Kidney (tissue), 14 donors: Measurements from ENCODE around the gene KLF12. TPM values are rescaled to one million over a fixed set of nuclear protein-coding genes. Genes with fewer than 3 reads are reported as not detected.

Experiments
- DNase-seq, 5 donors: peaks; one replicate each; pipeline ENCODE4 v3.0.0-alpha.2; 2013 to 2020
- FAIRE-seq: peaks from 2 replicates; lab custom pipeline; 2012; peaks lifted over from hg19 to GRCh38; lab: Jason Lieb, UNC
- H3K27ac ChIP-seq, 2 donors: one replicate each; pipeline ENCODE4 v1.7.0; 2013; ENCODE audit warnings: low read depth in 2 of 2, low read length in 2 of 2, inconsistent platforms in 1 of 2
- H3K27me3 ChIP-seq: one replicate; pipeline ENCODE4 v1.7.1; 2013; ENCODE audit warnings: low read length, inconsistent platforms; ENCODE audit not compliant: control insufficient read depth, insufficient read depth
- H3K36me3 ChIP-seq, 3 donors: one replicate each; pipeline versions ENCODE4 v1.7.0 to v1.7.1; 2013; ENCODE audit warnings: low read length in 3 of 3, control low read depth in 1 of 3, inconsistent platforms in 1 of 3; ENCODE audit not compliant: insufficient read depth in 3 of 3, control insufficient read depth in 2 of 3
- H3K4me1 ChIP-seq, 3 donors: one replicate each; pipeline versions ENCODE4 v1.7.0 to v1.7.1; 2013; ENCODE audit warnings: low read length in 3 of 3, inconsistent platforms in 1 of 3, low read depth in 1 of 3; ENCODE audit not compliant: control insufficient read depth in 2 of 3, insufficient read depth in 2 of 3
- H3K4me3 ChIP-seq, 3 donors: one replicate each; pipeline versions ENCODE4 v1.7.0 to v1.8.1; 2013; ENCODE audit warnings: low read length in 3 of 3, control low read depth in 1 of 3, inconsistent platforms in 1 of 3
- H3K9ac ChIP-seq, 3 donors: one replicate each; pipeline versions ENCODE4 v1.7.0 to v1.7.1; 2013; ENCODE audit warnings: low read length in 3 of 3, control low read depth in 1 of 3, inconsistent platforms in 1 of 3
- H3K9me3 ChIP-seq, 3 donors: one replicate each; pipeline versions ENCODE4 v1.7.0 to v1.7.1; 2013; ENCODE audit warnings: low read length in 3 of 3, control low read depth in 1 of 3, inconsistent platforms in 1 of 3; ENCODE audit not compliant: control insufficient read depth in 2 of 3, insufficient read depth in 1 of 3
- intact Hi-C: fragments of 100-400 bp; cut with DNase I; formaldehyde crosslinking; loops from one replicate; pipeline ENCODE4 v1.11.1; 2022
- polyA plus RNA-seq: library from polyadenylated mRNA; stranded (reverse); fragments of 350-450 nt; fragmentation: Illumina TruSeq; extraction: RNeasy Lipid Tissue Mini Kit (QIAGEN cat#74804); gene quantifications from one replicate; pipeline ENCODE4 v1.2.3, GENCODE V29; 2014; ENCODE audit warnings: low read depth, low replicate concordance; ENCODE audit not compliant: insufficient read depth
- total RNA-seq: library from RNA; stranded (reverse); fragmentation: NEBNext Ultra II Directional; extraction: Animal tissue kit (Norgen Biotek cat#: 25700); gene quantifications from one replicate; pipeline ENCODE4 v1.2.1, GENCODE V29; 2021
- TF ChIP-seq, protein P1 (sequence below): IDR thresholded peaks from 3 replicates; pipeline ENCODE4 v1.5.1; 2012; ENCODE audit warnings: mild to moderate bottlenecking, moderate library complexity, borderline replicate concordance; ENCODE audit not compliant: insufficient read depth; ENCODE audit errors: extremely low read depth
- donor health status: control.
- donor health status: control.
- donor health status: control.
- donor health status: control.
- donor health status: control.
- donor health status: DM: yes; HTN: yes; CAD: no.
- donor health status: Normal renal cell carcinoma (clear cell type).

The KLF12 gene
- total and polyA plus RNA-seq, 2 donors from 2014 or later, result 2.6 to 22.0 TPM

DNA sequence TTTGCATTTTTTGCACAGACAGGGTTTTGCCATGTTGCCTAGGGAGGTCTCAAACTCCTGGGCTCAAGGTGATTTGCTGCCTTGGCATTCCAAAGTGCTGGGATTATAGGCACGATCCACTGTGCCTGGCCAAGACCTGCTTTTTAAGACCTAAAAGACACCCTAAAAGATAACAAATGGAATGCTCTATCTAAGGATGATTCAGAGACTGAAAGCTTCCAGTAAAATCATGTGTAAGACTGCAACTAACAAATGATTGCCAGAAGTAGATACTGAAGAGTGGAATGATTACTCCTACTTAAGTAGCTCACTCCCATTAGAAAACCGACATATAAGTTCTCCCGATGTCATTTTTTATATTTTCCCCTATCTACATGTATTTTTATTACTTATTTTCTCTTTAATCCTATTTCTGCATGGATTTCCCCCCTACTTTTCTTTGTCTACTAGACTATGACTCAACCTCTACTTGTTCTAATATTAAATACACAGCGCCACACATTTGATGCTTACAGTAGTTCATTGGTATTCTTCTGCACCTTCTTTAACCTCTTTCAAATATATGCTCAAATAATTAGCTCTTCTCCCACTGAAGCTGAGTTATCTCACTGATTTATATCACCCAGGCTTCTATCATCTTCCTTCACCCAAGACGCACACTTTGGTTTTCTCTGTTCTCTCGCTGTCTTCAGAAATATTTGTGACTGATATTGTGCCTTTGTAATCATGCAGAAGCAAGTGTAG is 32.2 kb upstream of the KLF12 start:
- Histone ChIP-seq H3K9ac (no peak overlapping the region), H3K27me3 (no peaks in the 10 kb centered on the region), H3K27ac (no peak overlapping the region), H3K4me1 (peaks cover 0 to 3% (median 0%) of the 10 kb centered on the region in 3 donors), H3K36me3 (no peaks in the 10 kb centered on the region), H3K4me3 (no peak overlapping the region), H3K9me3 (no peaks in the 10 kb centered on the region)
- TF ChIP-seq, protein P1, sequence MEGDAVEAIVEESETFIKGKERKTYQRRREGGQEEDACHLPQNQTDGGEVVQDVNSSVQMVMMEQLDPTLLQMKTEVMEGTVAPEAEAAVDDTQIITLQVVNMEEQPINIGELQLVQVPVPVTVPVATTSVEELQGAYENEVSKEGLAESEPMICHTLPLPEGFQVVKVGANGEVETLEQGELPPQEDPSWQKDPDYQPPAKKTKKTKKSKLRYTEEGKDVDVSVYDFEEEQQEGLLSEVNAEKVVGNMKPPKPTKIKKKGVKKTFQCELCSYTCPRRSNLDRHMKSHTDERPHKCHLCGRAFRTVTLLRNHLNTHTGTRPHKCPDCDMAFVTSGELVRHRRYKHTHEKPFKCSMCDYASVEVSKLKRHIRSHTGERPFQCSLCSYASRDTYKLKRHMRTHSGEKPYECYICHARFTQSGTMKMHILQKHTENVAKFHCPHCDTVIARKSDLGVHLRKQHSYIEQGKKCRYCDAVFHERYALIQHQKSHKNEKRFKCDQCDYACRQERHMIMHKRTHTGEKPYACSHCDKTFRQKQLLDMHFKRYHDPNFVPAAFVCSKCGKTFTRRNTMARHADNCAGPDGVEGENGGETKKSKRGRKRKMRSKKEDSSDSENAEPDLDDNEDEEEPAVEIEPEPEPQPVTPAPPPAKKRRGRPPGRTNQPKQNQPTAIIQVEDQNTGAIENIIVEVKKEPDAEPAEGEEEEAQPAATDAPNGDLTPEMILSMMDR, result no peak
- no peak for FAIRE-seq
- intact Hi-C loops, result no loop called here
- DNase-seq, result no peak

DNA sequence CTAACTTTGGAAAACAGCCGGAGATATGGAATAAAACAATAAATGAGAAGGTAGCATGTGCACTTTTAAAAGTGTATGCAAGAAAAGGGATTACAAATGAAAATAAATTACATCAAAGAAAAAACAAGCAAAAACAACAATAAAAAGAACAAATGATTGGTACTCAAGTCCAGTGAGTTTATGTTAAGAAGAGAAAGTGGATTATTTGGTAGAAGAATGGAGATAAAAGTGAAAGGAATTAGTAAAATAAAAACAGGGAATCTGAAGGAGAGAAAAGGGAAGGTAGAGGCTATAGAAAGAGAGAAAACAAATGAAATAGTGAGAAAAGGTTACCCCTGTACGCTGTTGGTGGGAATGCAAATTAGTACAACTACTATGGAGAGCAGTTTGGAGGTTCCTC is 28.6 kb upstream of the KLF12 start:
- H3K9ac ChIP-seq, result no peak overlapping the region
- FAIRE-seq (no peak), DNase-seq (no peak)
- no peaks in the 10 kb centered on the region for H3K27me3 ChIP-seq
- no peaks in the 10 kb centered on the region for H3K36me3 ChIP-seq
- peaks cover 0 to 2% (median 0%) of the 10 kb centered on the region in 3 donors for H3K4me1 ChIP-seq
- intact Hi-C loops, result no loop called here
- H3K9me3 ChIP-seq, result no peaks in the 10 kb centered on the region
- H3K27ac ChIP-seq, result no peak overlapping the region
- TF ChIP-seq, protein P1, result no peak
- no peak overlapping the region for H3K4me3 ChIP-seq

DNA sequence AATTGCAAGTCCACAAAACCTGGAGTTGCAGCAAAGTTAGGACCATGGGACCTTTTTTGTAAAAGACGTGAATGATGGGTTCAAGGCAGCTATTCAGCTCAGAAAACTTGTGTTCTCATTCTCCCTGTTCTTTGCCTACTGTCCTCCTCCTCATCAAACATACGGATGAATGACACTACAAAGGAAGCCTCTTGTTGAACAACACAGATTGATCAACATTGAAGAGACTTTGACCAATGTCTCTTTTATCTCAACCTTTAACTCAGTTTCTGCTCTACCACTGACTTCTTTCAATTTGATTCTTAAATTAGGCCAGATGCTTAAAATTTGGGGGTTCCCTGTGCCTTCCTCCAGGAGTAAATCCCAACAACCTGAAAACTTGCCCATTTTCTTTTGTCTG is 27.9 kb upstream of the KLF12 start:
- DNase-seq, result no peak
- Histone ChIP-seq H3K9ac (no peak overlapping the region), H3K9me3 (no peaks in the 10 kb centered on the region), H3K27ac (no peak overlapping the region), H3K27me3 (no peaks in the 10 kb centered on the region), H3K4me3 (no peak overlapping the region), H3K4me1 (peaks cover 0 to 2% (median 0%) of the 10 kb centered on the region in 3 donors), H3K36me3 (no peaks in the 10 kb centered on the region)
- TF ChIP-seq, protein P1, result no peak
- intact Hi-C loops, result no loop called here
- FAIRE-seq, result no peak
